ENCODE results near the gene PKN2. TPM values are rescaled to one million over a fixed set of nuclear protein-coding genes. Genes with fewer than 3 reads are reported as not detected.

The PKN2 gene
- total RNA-seq, 1 experiment from 2014 or later, result 32.6 TPM

GRCh38 chr1:88802950-88803349 is 118.9 kb downstream of the PKN2 start:
- TF ChIP-seq ZNF263 (CRISPR knock-in tag; IDR thresholded peaks at IDR 0.05; ENCODE audit: low read depth), result no peak
- no peak for TF ChIP-seq CREM (CRISPR knock-in tag; IDR thresholded peaks at IDR 0.05)
- TF ChIP-seq ELF4 (CRISPR knock-in tag; IDR thresholded peaks at IDR 0.05; ENCODE audit: low read depth), result no peak
- no peak for TF ChIP-seq CTCF (IDR thresholded peaks at IDR 0.05)
- no peak for TF ChIP-seq SOX15 (CRISPR knock-in tag; IDR thresholded peaks at IDR 0.05)
- TF ChIP-seq USF2 (CRISPR knock-in tag; IDR thresholded peaks at IDR 0.05), result no peak
- TF ChIP-seq, protein P1, sequence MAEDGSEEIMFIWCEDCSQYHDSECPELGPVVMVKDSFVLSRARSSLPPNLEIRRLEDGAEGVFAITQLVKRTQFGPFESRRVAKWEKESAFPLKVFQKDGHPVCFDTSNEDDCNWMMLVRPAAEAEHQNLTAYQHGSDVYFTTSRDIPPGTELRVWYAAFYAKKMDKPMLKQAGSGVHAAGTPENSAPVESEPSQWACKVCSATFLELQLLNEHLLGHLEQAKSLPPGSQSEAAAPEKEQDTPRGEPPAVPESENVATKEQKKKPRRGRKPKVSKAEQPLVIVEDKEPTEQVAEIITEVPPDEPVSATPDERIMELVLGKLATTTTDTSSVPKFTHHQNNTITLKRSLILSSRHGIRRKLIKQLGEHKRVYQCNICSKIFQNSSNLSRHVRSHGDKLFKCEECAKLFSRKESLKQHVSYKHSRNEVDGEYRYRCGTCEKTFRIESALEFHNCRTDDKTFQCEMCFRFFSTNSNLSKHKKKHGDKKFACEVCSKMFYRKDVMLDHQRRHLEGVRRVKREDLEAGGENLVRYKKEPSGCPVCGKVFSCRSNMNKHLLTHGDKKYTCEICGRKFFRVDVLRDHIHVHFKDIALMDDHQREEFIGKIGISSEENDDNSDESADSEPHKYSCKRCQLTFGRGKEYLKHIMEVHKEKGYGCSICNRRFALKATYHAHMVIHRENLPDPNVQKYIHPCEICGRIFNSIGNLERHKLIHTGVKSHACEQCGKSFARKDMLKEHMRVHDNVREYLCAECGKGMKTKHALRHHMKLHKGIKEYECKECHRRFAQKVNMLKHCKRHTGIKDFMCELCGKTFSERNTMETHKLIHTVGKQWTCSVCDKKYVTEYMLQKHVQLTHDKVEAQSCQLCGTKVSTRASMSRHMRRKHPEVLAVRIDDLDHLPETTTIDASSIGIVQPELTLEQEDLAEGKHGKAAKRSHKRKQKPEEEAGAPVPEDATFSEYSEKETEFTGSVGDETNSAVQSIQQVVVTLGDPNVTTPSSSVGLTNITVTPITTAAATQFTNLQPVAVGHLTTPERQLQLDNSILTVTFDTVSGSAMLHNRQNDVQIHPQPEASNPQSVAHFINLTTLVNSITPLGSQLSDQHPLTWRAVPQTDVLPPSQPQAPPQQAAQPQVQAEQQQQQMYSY (CRISPR knock-in tag; IDR thresholded peaks at IDR 0.05), result no peak
- TF ChIP-seq NR1H2 (CRISPR knock-in tag; IDR thresholded peaks at IDR 0.05), result no peak
- no peak for TF ChIP-seq SP1 (CRISPR knock-in tag; conservative IDR thresholded peaks at IDR 0.05)
- TF ChIP-seq PREB (CRISPR knock-in tag; IDR thresholded peaks at IDR 0.05; ENCODE audit: borderline replicate concordance), result no peak
- no peak for TF ChIP-seq EMX1 (CRISPR knock-in tag; IDR thresholded peaks at IDR 0.05)
- TF ChIP-seq NR3C1 (CRISPR knock-in tag; conservative IDR thresholded peaks at IDR 0.05; ENCODE audit: low read depth), result no peak
- no peak for TF ChIP-seq ZNF121 (CRISPR knock-in tag; IDR thresholded peaks at IDR 0.05)
- no peak for TF ChIP-seq ATF6 (CRISPR knock-in tag; IDR thresholded peaks at IDR 0.05)
- TF ChIP-seq HMGA2 (CRISPR knock-in tag; IDR thresholded peaks at IDR 0.05), result no peak
- no peak for TF ChIP-seq ZNF281 (CRISPR knock-in tag; IDR thresholded peaks at IDR 0.05)
- ATAC-seq (no peak), DNase-seq (ENCODE audit: low spot score) (no peak)
- no peak overlapping the region for H3K4me3 Mint-ChIP-seq
- H3K27ac Mint-ChIP-seq, result peak overlapping the region; percentile 64
- peaks cover 57% of the 10 kb centered on the region for H3K36me3 Mint-ChIP-seq
- ChIA-PET CTCF (no interaction called here), POLR2A (no interaction called here)
- H3K9me3 Mint-ChIP-seq, result peaks cover 14% of the 10 kb centered on the region
- no peaks in the 10 kb centered on the region; the same call in 1 of the 2 replicates for H3K27me3 Mint-ChIP-seq (ENCODE audit: low read depth)
- peaks cover 5% of the 10 kb centered on the region; the same call in 1 of the 2 replicates for H3K4me1 Mint-ChIP-seq

Measured in WTC11 (cell line).